Cardiac fibroblast (primary cell): ENCODE measurements around the gene PDRG1.

Experiments
- DNase-seq, 2 donors: peaks; one replicate each; pipeline versions ENCODE4 v3.0.0 to v3.0.0-alpha.2; 2010; ENCODE audit warnings: low read depth in 2 of 2
- H3K4me3 ChIP-seq, 2 donors: replicated peaks in 1 of 2; 1 replicate in 1 of 2; 2 replicates in 1 of 2; pipeline ENCODE4 v1.5.1; 2011; ENCODE audit warnings: low read depth in 2 of 2, low read length in 2 of 2, mild to moderate bottlenecking in 2 of 2, moderate library complexity in 1 of 2
- CTCF ChIP-seq: IDR thresholded peaks from one replicate; pipeline ENCODE4 v1.5.1; 2011; ENCODE audit warnings: low read depth, mild to moderate bottlenecking, low read length, inconsistent platforms

The PDRG1 gene

DNA sequence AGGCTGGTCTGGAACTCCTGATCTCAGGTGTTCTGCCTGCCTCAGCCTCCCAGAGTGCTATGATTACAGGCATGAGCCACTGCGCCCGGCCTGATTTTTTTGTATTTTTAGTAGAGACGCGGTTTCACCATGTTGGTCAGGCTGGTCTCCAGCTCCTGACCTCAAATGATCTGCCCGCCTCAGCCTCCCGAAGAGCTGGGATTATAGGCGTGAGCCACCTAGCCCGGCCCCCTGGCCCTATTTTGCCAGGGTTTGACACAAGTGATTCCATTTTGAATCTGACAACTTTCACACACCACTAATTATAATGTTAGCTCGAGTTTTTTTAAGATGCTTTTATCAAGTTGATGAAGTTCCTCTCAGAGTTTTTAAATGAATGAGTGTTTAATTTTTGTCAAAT, 55.8 kb downstream of the PDRG1 start:
- H3K4me3 ChIP-seq = no peak overlapping the region
- TF ChIP-seq CTCF = no peak
- no peak for DNase-seq

DNA sequence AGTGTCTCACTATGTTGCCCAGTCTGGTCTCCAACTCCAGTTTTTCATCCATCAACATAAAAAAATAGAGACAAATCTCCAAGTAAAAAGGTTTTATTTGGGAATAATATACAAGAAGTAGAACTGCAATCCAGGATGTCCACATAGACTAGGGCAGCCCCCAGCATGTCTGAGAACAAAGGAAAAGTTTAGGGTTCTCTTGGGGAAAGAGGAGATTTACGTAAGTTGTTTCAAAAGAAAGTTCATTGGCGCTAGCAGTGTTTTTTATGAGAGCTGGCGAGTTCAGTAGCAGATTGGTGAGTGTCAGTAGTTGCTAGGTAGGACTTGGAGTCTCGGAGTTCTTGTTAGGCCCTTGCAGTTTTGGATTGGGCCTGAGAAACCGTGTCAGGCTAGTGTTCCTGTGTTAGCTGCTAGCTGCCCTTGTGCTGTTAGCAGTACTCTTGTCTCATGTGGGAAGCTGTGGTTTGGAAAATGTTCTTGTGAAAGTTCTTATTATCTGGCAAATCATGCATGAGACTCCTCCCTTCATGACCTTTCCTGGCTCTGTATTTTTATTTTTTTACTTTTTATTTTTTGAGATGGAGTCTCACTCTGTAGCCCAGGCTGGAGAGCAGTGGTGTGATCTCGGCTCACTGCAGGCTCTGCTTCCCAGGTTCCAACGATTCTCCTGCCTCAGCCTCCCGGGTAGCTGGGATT, 56.7 kb downstream of the PDRG1 start:
- H3K4me3 ChIP-seq = no peak overlapping the region
- TF ChIP-seq CTCF = no peak
- peak; percentile 65 to 73 for DNase-seq
